Measurements from ENCODE around the gene BACE1-AS. TPM values are rescaled to one million over a fixed set of nuclear protein-coding genes. Genes with fewer than 3 reads are reported as not detected.
"Not testable (repeated sequence)": the region's sequence is repeated elsewhere in the genome, so short reads cannot be mapped to it uniquely, and the experiment has no call there.

Gene BACE1-AS
- total and polyA plus RNA-seq, 2 experiments from 2014 or later, result 3.6 to 3.9 TPM

- Histone ChIP-seq H3K4me3 (peak within 1 kb of the TSS; percentile 56), H3K9me2 (replicated peaks; ENCODE audit: insufficient read depth) (no peaks in the 10 kb centered on the region), H4K20me1 (ENCODE audit: insufficient read depth, poor library complexity, severe bottlenecking) (no peaks in the 10 kb centered on the region), H2AFZ (peak within 1 kb of the TSS; percentile 87), H3K4me1 (ENCODE audit: insufficient read depth) (peaks cover 13% of the 10 kb centered on the region), H3K79me2 (peaks cover 11% of the 10 kb centered on the region), H3K9me3 (ENCODE audit: low read depth) (no peaks in the 10 kb centered on the region), H3K27ac (no peak within 1 kb of the TSS), H3K4me2 (peak within 1 kb of the TSS; percentile 99), H3K27me3 (no peaks in the 10 kb centered on the region), H3K36me3 (replicated peaks; ENCODE audit: insufficient read depth, low read depth) (no peaks in the 10 kb centered on the region)
- DNase-seq (ENCODE audit: low spot score), result peak; percentile 90
- peak; percentile 50 for TF ChIP-seq CTCF (IDR thresholded peaks at IDR 0.05; ENCODE audit: poor library complexity)
- TF ChIP-seq EZH2phosphoT487 (IDR thresholded peaks at IDR 0.05; ENCODE audit: low read depth, severe bottlenecking, unreplicated experiment), result no peak
- whole genome bisulfite sequencing (ENCODE audit: low lambda C conversion rate, missing lambda C conversion rate), result 14% methylated on average over 23 of the region's 29 CpGs
Observed at GRCh38 chr11:117316197-117316961, 25.2 kb downstream of the BACE1-AS start, which contains the start of gene BACE1. Gene BACE1, minus strand, starts transcription at chr11:117316256. Its CDS starts 461 bp downstream, at chr11:117315795.

- H2AFZ ChIP-seq, result no peak overlapping the region
- peaks cover 11% of the 10 kb centered on the region for H3K79me2 ChIP-seq
- H3K36me3 ChIP-seq (replicated peaks; ENCODE audit: insufficient read depth, low read depth), result no peaks in the 10 kb centered on the region
- no peaks in the 10 kb centered on the region for H3K9me3 ChIP-seq (ENCODE audit: low read depth)
- peaks cover 13% of the 10 kb centered on the region for H3K4me1 ChIP-seq (ENCODE audit: insufficient read depth)
- no peak overlapping the region for H3K4me3 ChIP-seq
- no peaks in the 10 kb centered on the region for H3K9me2 ChIP-seq (replicated peaks; ENCODE audit: insufficient read depth)
- H3K27me3 ChIP-seq, result no peaks in the 10 kb centered on the region
- WGBS (ENCODE audit: low lambda C conversion rate, missing lambda C conversion rate), result 89% methylated on average over 7 of the region's 7 CpGs
- TF ChIP-seq EZH2 (IDR thresholded peaks at IDR 0.05; ENCODE audit: borderline replicate concordance) (no peak), EZH2phosphoT487 (IDR thresholded peaks at IDR 0.05; ENCODE audit: low read depth, severe bottlenecking, unreplicated experiment) (no peak), CTCF (IDR thresholded peaks at IDR 0.05; ENCODE audit: poor library complexity) (no peak)
- no peaks in the 10 kb centered on the region for H4K20me1 ChIP-seq (ENCODE audit: insufficient read depth, poor library complexity, severe bottlenecking)
- no peak for DNase-seq (ENCODE audit: low spot score)
- no peak overlapping the region for H3K27ac ChIP-seq
- H3K4me2 ChIP-seq, result no peak overlapping the region
Observed at GRCh38 chr11:117318738-117319137, 27.6 kb downstream of the BACE1-AS start.

DNA sequence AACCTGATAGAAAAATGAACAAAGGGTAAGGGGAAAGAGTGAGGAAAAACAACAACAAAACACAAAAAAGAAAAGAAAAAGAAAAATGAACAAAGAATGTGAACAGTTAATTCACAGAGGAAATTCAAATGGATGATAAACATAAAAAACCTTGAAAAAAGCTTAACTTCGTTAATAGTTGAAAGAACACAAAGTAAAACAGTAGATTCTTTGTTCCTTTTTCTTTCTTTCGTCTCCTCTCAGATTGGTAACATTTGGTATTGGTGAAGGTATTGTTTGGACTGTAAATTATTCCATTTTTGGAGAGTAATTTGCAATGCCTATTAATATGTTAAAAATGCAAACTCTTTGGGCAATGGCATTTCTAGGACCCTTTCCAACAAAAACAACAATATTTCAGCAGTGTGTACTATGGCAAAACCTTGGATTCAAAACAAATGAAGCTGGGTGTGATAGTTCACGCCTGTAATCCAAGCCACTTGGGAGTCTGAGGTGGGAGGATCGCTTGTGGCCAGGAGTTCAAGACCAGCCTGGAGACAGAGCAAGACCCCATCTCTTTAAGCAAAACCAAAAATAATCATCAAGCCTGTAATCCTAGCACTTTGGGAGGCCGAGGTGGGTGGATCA lies 28.2 kb downstream of the BACE1-AS start:
- Histone ChIP-seq H4K20me1 (ENCODE audit: insufficient read depth, poor library complexity, severe bottlenecking) (no peaks in the 10 kb centered on the region), H3K27me3 (no peaks in the 10 kb centered on the region), H3K4me3 (no peak overlapping the region), H3K79me2 (peaks cover 11% of the 10 kb centered on the region), H3K4me2 (no peak overlapping the region), H3K9me2 (replicated peaks; ENCODE audit: insufficient read depth) (no peaks in the 10 kb centered on the region), H3K27ac (no peak overlapping the region), H3K4me1 (ENCODE audit: insufficient read depth) (peaks cover 12% of the 10 kb centered on the region), H3K9me3 (ENCODE audit: low read depth) (no peaks in the 10 kb centered on the region), H2AFZ (no peak overlapping the region), H3K36me3 (replicated peaks; ENCODE audit: insufficient read depth, low read depth) (no peaks in the 10 kb centered on the region)
- DNase-seq (ENCODE audit: low spot score), result no peak
- TF ChIP-seq EZH2 (IDR thresholded peaks at IDR 0.05; ENCODE audit: borderline replicate concordance), result no peak
- TF ChIP-seq CTCF (IDR thresholded peaks at IDR 0.05; ENCODE audit: poor library complexity), result no peak
- TF ChIP-seq EZH2phosphoT487 (IDR thresholded peaks at IDR 0.05; ENCODE audit: low read depth, severe bottlenecking, unreplicated experiment), result no peak
- WGBS (ENCODE audit: low lambda C conversion rate, missing lambda C conversion rate), result 91% methylated on average over 5 of the region's 5 CpGs

DNA sequence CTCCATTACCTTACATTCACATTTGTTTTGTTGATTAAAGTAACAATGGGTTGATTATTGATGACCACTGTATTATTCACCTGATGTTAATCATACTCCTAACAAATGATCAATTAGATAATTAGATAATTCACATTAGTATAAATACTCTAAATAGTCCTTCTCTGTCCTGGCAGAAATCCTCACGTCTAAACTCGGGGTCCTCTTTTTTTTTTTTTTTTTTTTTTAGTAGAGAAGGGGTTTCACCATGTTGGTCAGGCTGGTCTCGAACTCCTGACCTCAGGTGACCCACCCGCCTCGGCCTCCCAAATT lies 36.1 kb downstream of the BACE1-AS start:
- not testable (repeated sequence) for H4K20me1 ChIP-seq (ENCODE audit: insufficient read depth, poor library complexity, severe bottlenecking); H2AFZ ChIP-seq; H3K9me3 ChIP-seq (ENCODE audit: low read depth); H3K27me3 ChIP-seq; DNase-seq (ENCODE audit: low spot score); H3K4me3 ChIP-seq; H3K9me2 ChIP-seq (replicated peaks; ENCODE audit: insufficient read depth); H3K4me1 ChIP-seq (ENCODE audit: insufficient read depth); H3K27ac ChIP-seq; H3K36me3 ChIP-seq (replicated peaks; ENCODE audit: insufficient read depth, low read depth)
- peak overlapping the region; percentile 61 for H3K4me2 ChIP-seq
- WGBS (ENCODE audit: low lambda C conversion rate, missing lambda C conversion rate), result 32% methylated on average over 4 of the region's 5 CpGs
- H3K79me2 ChIP-seq, result peaks cover 20% of the 10 kb centered on the region
